SK-N-SH (cell line): Measurements from ENCODE around the gene C1orf210.

Experiments
- CTCF ChIP-seq: fragments of 200-600 bp; sonication (generic); IDR thresholded peaks from 2 replicates; pipeline ENCODE4 v1.6.1; 2017; ENCODE audit warnings: antibody characterized with exemption, mild to moderate bottlenecking, moderate library complexity
- EP300 ChIP-seq, 2 experiments: IDR thresholded peaks; 2 replicates each; pipeline versions ENCODE4 v1.4.0 to v1.6.1; 2012; ENCODE audit warnings: borderline replicate concordance in 1 of 2, low read depth in 1 of 2, low read length in 1 of 2
- FOSL2 ChIP-seq: IDR thresholded peaks from 2 replicates; pipeline ENCODE4 v1.4.0; 2012; ENCODE audit warnings: low read depth, mild to moderate bottlenecking, moderate library complexity, borderline replicate concordance
- FOXM1 ChIP-seq: IDR thresholded peaks from 2 replicates; pipeline ENCODE4 v1.4.0; 2012; ENCODE audit warnings: low read depth, mild to moderate bottlenecking
- MAX ChIP-seq: IDR thresholded peaks from 2 replicates; pipeline ENCODE4 v1.4.0; 2012; ENCODE audit warnings: low read depth
- MXI1 ChIP-seq: IDR thresholded peaks from 2 replicates; pipeline ENCODE4 v1.6.1; 2012; ENCODE audit warnings: mild to moderate bottlenecking, low read depth, low read length, improper control_type of control experiment
- PBX3 ChIP-seq: IDR thresholded peaks from 2 replicates; pipeline ENCODE4; 2012
- POLR2AphosphoS5 ChIP-seq: IDR thresholded peaks from 2 replicates; pipeline ENCODE4 v1.6.1; 2012; ENCODE audit warnings: low read depth, low read length
- RAD21 ChIP-seq: IDR thresholded peaks from 2 replicates; pipeline ENCODE4 v1.6.1; 2012; ENCODE audit warnings: mild to moderate bottlenecking, low read length
- RCOR1 ChIP-seq: fragments of 150-350 bp; IDR thresholded peaks from 2 replicates; pipeline ENCODE4 v1.6.1; 2017; ENCODE audit warnings: antibody characterized with exemption, low read length
- REST ChIP-seq: IDR thresholded peaks from 2 replicates; pipeline ENCODE4 v1.6.1; 2012; ENCODE audit warnings: mild to moderate bottlenecking, low read depth, low read length, moderate library complexity
- RFX5 ChIP-seq: IDR thresholded peaks from 2 replicates; pipeline ENCODE4 v1.6.1; 2012; ENCODE audit warnings: mild to moderate bottlenecking, improper control_type of control experiment, low read length
- RXRA ChIP-seq: IDR thresholded peaks from 2 replicates; pipeline ENCODE4 v1.4.0; 2012; ENCODE audit warnings: low read depth, mild to moderate bottlenecking, borderline replicate concordance
- SMC3 ChIP-seq: IDR thresholded peaks from 2 replicates; pipeline ENCODE4 v1.6.1; 2012; ENCODE audit warnings: low read depth, low read length, improper control_type of control experiment

GRCh38 chr1:43277116-43277876 lies 8.1 kb downstream of the C1orf210 start:
- no peak for TF ChIP-seq REST
- no peak for TF ChIP-seq CTCF
- no peak for TF ChIP-seq SMC3
- no peak for TF ChIP-seq POLR2AphosphoS5
- no peak for TF ChIP-seq FOXM1
- TF ChIP-seq FOSL2 = no peak
- TF ChIP-seq EP300 (IDR thresholded peaks at IDR 0.05; ENCODE audit: borderline replicate concordance in 1 of 2, low read depth in 1 of 2, low read length in 1 of 2) = no peak
- no peak for TF ChIP-seq MXI1
- TF ChIP-seq RCOR1 = no peak
- TF ChIP-seq PBX3 = no peak
- no peak for TF ChIP-seq RFX5
- no peak for TF ChIP-seq RXRA
- TF ChIP-seq MAX = no peak
- TF ChIP-seq RAD21 = no peak
